Measurements from ENCODE around the gene RPL13A. TPM values are rescaled to one million over a fixed set of nuclear protein-coding genes. Genes with fewer than 3 reads are reported as not detected.

Gene RPL13A
- total and polyA plus RNA-seq, 2 donors from 2014 or later = 2,090 to 3,309 TPM

DNA sequence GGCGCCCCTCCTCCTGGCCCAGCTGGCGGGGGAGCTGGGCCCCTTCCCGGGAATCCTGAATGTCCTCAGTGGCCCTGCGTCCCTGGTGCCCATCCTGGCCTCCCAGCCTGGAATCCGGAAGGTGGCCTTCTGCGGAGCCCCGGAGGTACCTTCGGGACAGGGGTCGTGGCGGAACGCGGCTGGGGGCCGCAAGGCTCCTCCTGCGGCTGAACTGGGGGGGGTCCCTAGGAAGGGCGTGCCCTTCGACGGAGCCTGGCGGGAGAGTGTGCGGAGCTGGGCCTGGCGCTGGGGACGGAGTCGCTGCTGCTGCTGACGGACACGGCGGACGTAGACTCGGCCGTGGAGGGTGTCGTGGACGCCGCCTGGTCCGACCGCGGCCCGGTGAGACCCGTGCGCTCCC is 25.8 kb upstream of the RPL13A start:
- H3K9me3 ChIP-seq (ENCODE audit: control insufficient read depth in 2 of 3, insufficient read depth in 1 of 3, low read length in 3 of 3) = no peaks in the 10 kb centered on the region
- DNase-seq (no peak), FAIRE-seq (no peak)
- H3K4me1 ChIP-seq (ENCODE audit: control insufficient read depth in 2 of 3, insufficient read depth in 2 of 3, low read depth in 1 of 3, low read length in 3 of 3) = no peaks in the 10 kb centered on the region
- no peak overlapping the region for H3K27ac ChIP-seq (ENCODE audit: low read depth in 2 of 2, low read length in 2 of 2)
- intact Hi-C loops (cut with DNase I) = no loop called here
- no peak overlapping the region for H3K9ac ChIP-seq (ENCODE audit: low read length in 3 of 3)
- no peaks in the 10 kb centered on the region for H3K27me3 ChIP-seq (ENCODE audit: control insufficient read depth, insufficient read depth, low read length)
- no peak overlapping the region for H3K4me3 ChIP-seq (ENCODE audit: low read length in 3 of 3)
- TF ChIP-seq, protein P1, sequence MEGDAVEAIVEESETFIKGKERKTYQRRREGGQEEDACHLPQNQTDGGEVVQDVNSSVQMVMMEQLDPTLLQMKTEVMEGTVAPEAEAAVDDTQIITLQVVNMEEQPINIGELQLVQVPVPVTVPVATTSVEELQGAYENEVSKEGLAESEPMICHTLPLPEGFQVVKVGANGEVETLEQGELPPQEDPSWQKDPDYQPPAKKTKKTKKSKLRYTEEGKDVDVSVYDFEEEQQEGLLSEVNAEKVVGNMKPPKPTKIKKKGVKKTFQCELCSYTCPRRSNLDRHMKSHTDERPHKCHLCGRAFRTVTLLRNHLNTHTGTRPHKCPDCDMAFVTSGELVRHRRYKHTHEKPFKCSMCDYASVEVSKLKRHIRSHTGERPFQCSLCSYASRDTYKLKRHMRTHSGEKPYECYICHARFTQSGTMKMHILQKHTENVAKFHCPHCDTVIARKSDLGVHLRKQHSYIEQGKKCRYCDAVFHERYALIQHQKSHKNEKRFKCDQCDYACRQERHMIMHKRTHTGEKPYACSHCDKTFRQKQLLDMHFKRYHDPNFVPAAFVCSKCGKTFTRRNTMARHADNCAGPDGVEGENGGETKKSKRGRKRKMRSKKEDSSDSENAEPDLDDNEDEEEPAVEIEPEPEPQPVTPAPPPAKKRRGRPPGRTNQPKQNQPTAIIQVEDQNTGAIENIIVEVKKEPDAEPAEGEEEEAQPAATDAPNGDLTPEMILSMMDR (IDR thresholded peaks at IDR 0.05; ENCODE audit: borderline replicate concordance, extremely low read depth, insufficient read depth) = no peak
- peaks cover 0 to 2% (median 0%) of the 10 kb centered on the region in 3 donors for H3K36me3 ChIP-seq (ENCODE audit: control insufficient read depth in 2 of 3, insufficient read depth in 3 of 3, low read length in 3 of 3)

- no peak for DNase-seq
- no peak overlapping the region for H3K27ac ChIP-seq (ENCODE audit: low read depth in 2 of 2, low read length in 2 of 2)
- H3K36me3 ChIP-seq (ENCODE audit: control insufficient read depth in 2 of 3, insufficient read depth in 3 of 3, low read length in 3 of 3) = peaks cover 0 to 2% (median 0%) of the 10 kb centered on the region in 3 donors
- H3K9me3 ChIP-seq (ENCODE audit: control insufficient read depth in 2 of 3, insufficient read depth in 1 of 3, low read length in 3 of 3) = no peaks in the 10 kb centered on the region
- H3K4me1 ChIP-seq (ENCODE audit: control insufficient read depth in 2 of 3, insufficient read depth in 2 of 3, low read depth in 1 of 3, low read length in 3 of 3) = no peaks in the 10 kb centered on the region
- no peak overlapping the region for H3K4me3 ChIP-seq (ENCODE audit: low read length in 3 of 3)
- TF ChIP-seq, protein P1 (IDR thresholded peaks at IDR 0.05; ENCODE audit: borderline replicate concordance, extremely low read depth, insufficient read depth) = no peak
- no peaks in the 10 kb centered on the region for H3K27me3 ChIP-seq (ENCODE audit: control insufficient read depth, insufficient read depth, low read length)
- H3K9ac ChIP-seq (ENCODE audit: low read length in 3 of 3) = no peak overlapping the region
- FAIRE-seq = no peak
- intact Hi-C loops (cut with DNase I) = no loop called here
Measured at GRCh38 chr19:49462492-49462891, 24.9 kb upstream of the RPL13A start.

DNA sequence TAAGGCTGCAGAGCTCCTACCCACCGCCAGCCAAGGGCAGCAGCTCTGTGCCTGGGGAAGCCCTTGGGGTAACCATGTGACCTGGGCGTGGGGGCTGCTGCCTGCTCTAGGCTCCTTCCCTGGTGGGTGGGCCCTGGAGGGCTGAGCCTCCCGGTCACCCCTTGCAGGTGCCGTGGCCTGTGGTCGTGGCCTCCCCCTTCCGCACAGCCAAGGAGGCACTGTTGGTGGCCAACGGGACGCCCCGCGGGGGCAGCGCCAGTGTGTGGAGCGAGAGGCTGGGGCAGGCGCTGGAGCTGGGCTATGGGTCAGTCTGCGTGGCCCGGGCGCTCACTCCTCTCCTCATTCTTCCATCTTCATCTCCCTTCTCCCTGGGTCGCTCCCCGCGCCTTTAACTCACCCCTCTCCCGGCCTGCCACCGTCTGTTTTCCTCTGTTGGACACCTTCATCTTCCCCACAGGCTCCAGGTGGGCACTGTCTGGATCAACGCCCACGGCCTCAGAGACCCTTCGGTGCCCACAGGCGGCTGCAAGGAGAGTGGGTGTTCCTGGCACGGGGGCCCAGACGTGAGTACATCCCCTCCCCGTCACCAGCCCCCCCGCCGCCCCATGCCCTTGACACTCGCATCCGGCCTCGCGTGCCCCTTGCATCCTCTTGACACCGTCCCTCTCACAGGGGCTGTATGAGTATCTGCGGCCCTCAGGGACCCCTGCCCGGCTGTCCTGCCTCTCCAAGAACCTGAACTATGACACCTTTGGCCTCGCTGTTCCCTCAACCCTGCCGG is 23.3 kb upstream of the RPL13A start:
- no peak for FAIRE-seq

More for the DNA sequence above, 23.3 kb upstream of the RPL13A start:
- DNase-seq = no peak
- H3K4me1 ChIP-seq (ENCODE audit: control insufficient read depth in 2 of 3, insufficient read depth in 2 of 3, low read depth in 1 of 3, low read length in 3 of 3) = peaks cover 0 to 2% (median 0%) of the 10 kb centered on the region in 3 donors
- no peaks in the 10 kb centered on the region for H3K27me3 ChIP-seq (ENCODE audit: control insufficient read depth, insufficient read depth, low read length)
- peaks cover 0 to 2% (median 0%) of the 10 kb centered on the region in 3 donors for H3K36me3 ChIP-seq (ENCODE audit: control insufficient read depth in 2 of 3, insufficient read depth in 3 of 3, low read length in 3 of 3)
- H3K27ac ChIP-seq (ENCODE audit: low read depth in 2 of 2, low read length in 2 of 2) = no peak overlapping the region
- no peaks in the 10 kb centered on the region for H3K9me3 ChIP-seq (ENCODE audit: control insufficient read depth in 2 of 3, insufficient read depth in 1 of 3, low read length in 3 of 3)
- intact Hi-C loops (cut with DNase I) = no loop called here
- TF ChIP-seq, protein P1 (IDR thresholded peaks at IDR 0.05; ENCODE audit: borderline replicate concordance, extremely low read depth, insufficient read depth) = no peak
- H3K9ac ChIP-seq (ENCODE audit: low read length in 3 of 3) = no peak overlapping the region
- H3K4me3 ChIP-seq (ENCODE audit: low read length in 3 of 3) = no peak overlapping the region
